Stimulated activated CD4-positive, alpha-beta T cell treated with anti-CD3 and anti-CD28 coated beads, Interleukin-2, amount 100 ng/mL, for 4 hours (primary cell): ENCODE measurements around the gene EPN3.
A peak's percentile ranks its signal among the peaks of the same experiment; 100 is the strongest.

Experiments used
- DNase-seq: peaks from one replicate; pipeline ENCODE4 v3.0.0-alpha.2; 2020; ENCODE audit warnings: low read depth

The EPN3 gene

GRCh38 chr17:50534979-50535326, 2.4 kb downstream of the EPN3 start:
- DNase-seq: no peak

- no peak for DNase-seq
These were observed 2.9 kb downstream of the EPN3 start for GRCh38 chr17:50535407-50535806.

GRCh38 chr17:50536683-50537646, 4.4 kb downstream of the EPN3 start:
- no peak for DNase-seq

- no peak for DNase-seq
These were observed 5.4 kb downstream of the EPN3 start for GRCh38 chr17:50537721-50538548.

- DNase-seq: no peak
These were observed 6.2 kb downstream of the EPN3 start for GRCh38 chr17:50538549-50539410.

- no peak for DNase-seq
These were observed 7.4 kb downstream of the EPN3 start for GRCh38 chr17:50539762-50540559.

GRCh38 chr17:50540560-50541401, 8.2 kb downstream of the EPN3 start:
- DNase-seq: no peak

- no peak for DNase-seq
These were observed 8.8 kb downstream of the EPN3 start for GRCh38 chr17:50541402-50541715.

- peak; percentile 76 for DNase-seq
These were observed 9.5 kb downstream of the EPN3 start for GRCh38 chr17:50541716-50542688.

GRCh38 chr17:50542795-50543774, 10.6 kb downstream of the EPN3 start:
- no peak for DNase-seq

GRCh38 chr17:50544516-50544915, 12.0 kb downstream of the EPN3 start:
- no peak for DNase-seq

GRCh38 chr17:50545311-50545710, 12.8 kb downstream of the EPN3 start:
- no peak for DNase-seq

GRCh38 chr17:50546701-50547034, 14.1 kb downstream of the EPN3 start:
- DNase-seq: no peak

GRCh38 chr17:50547035-50547735, 14.7 kb downstream of the EPN3 start, which contains the start of gene SPATA20:
Gene SPATA20 (plus strand): TSS chr17:50547174. CDS start chr17:50547209, 35 bp downstream.
- peak; percentile 74 for DNase-seq

- DNase-seq: no peak
These were observed 15.2 kb downstream of the EPN3 start for GRCh38 chr17:50547736-50548083.

- no peak for DNase-seq
These were observed 16.3 kb downstream of the EPN3 start for GRCh38 chr17:50548831-50549230.

GRCh38 chr17:50549256-50549941, 16.9 kb downstream of the EPN3 start:
- no peak for DNase-seq
